CD4-positive, CD25-positive, alpha-beta regulatory T cell (primary cell): ENCODE measurements around the gene METTL26. TPM values are rescaled to one million over a fixed set of nuclear protein-coding genes. Genes with fewer than 3 reads are reported as not detected.

Source experiments
- ATAC-seq, 2 donors: fragments of 150-1000 bp; cut with Tn5 transposase; one replicate each; pipeline ENCODE4 v1.10.0; 2021; ENCODE audit warnings: low read depth in 2 of 2, moderate number of reproducible peaks in 2 of 2, moderate library complexity in 1 of 2
- DNase-seq, 3 donors: peaks; one replicate each; pipeline versions ENCODE4 v3.0.0 to v3.0.0-alpha.2; 2012 to 2022; ENCODE audit warnings: mixed read lengths in 1 of 3
- H3K27ac ChIP-seq: one replicate; pipeline ENCODE4 v1.7.0; 2013; ENCODE audit warnings: mild to moderate bottlenecking, low read length; ENCODE audit not compliant: insufficient read depth, poor library complexity, severe bottlenecking
- H3K27me3 ChIP-seq: one replicate; pipeline ENCODE4 v1.7.0; 2013; ENCODE audit warnings: low read length; ENCODE audit not compliant: control insufficient read depth, insufficient read depth
- H3K36me3 ChIP-seq: one replicate; pipeline ENCODE4 v1.7.0; 2013; ENCODE audit warnings: mild to moderate bottlenecking, low read length, moderate library complexity; ENCODE audit not compliant: control insufficient read depth, insufficient read depth
- H3K4me1 ChIP-seq: 2 replicates; pipeline ENCODE4 v1.7.0; 2013; ENCODE audit warnings: mild to moderate bottlenecking, low read length; ENCODE audit not compliant: insufficient read depth, control insufficient read depth, poor library complexity, severe bottlenecking
- H3K4me3 ChIP-seq: one replicate; pipeline ENCODE4 v1.7.0; 2013; ENCODE audit warnings: low read depth, mild to moderate bottlenecking, low read length, moderate library complexity
- H3K9me3 ChIP-seq, 2 experiments: 1 replicate in 1 of 2; 2 replicates in 1 of 2; pipeline ENCODE4 v1.7.0; 2013; ENCODE audit warnings: low read length in 2 of 2, mild to moderate bottlenecking in 1 of 2, moderate library complexity in 1 of 2; ENCODE audit not compliant: control insufficient read depth in 2 of 2
- H3K27ac Mint-ChIP-seq, 3 donors: one replicate each; pipeline ENCODE4 v1.8.0; 2020 to 2022; ENCODE audit warnings: mild to moderate bottlenecking in 3 of 3, mixed read lengths in 3 of 3, moderate library complexity in 2 of 3
- H3K27me3 Mint-ChIP-seq: one replicate; pipeline ENCODE4 v1.8.0; 2022; ENCODE audit warnings: mild to moderate bottlenecking, mixed read lengths
- H3K36me3 Mint-ChIP-seq: one replicate; pipeline ENCODE4 v1.8.0; 2020; ENCODE audit warnings: mixed read lengths
- H3K4me1 Mint-ChIP-seq, 4 donors: one replicate each; pipeline ENCODE4 v1.8.0; 2020 to 2022; ENCODE audit warnings: mixed read lengths in 4 of 4, mild to moderate bottlenecking in 1 of 4
- H3K4me3 Mint-ChIP-seq, 4 donors: one replicate each; pipeline ENCODE4 v1.8.0; 2020 to 2022; ENCODE audit warnings: mild to moderate bottlenecking in 4 of 4, mixed read lengths in 4 of 4, moderate library complexity in 3 of 4
- H3K9me3 Mint-ChIP-seq, 7 donors: one replicate each; pipeline ENCODE4 v1.8.0; 2020 to 2022; ENCODE audit warnings: mixed read lengths in 7 of 7, mild to moderate bottlenecking in 3 of 7, moderate library complexity in 2 of 7
- polyA plus RNA-seq, 4 donors: library from polyadenylated mRNA; unstranded; fragments of 300-500 nt; fragmentation: Illumina TruSeq; gene quantifications; one replicate each; pipeline ENCODE4 v1.2.3, GENCODE V29; 2021
- total RNA-seq: library from RNA; stranded (reverse); gene quantifications from one replicate; pipeline ENCODE4 v1.2.3, GENCODE V29; 2022

METTL26 gene
- total and polyA plus RNA-seq, 5 donors from 2014 or later: 45.3 to 133 (median 83.4) TPM

- peaks cover 0 to 57% (median 16%) of the 10 kb centered on the region in 4 donors for H3K4me1 Mint-ChIP-seq
- H3K27me3 Mint-ChIP-seq: peaks cover 6% of the 10 kb centered on the region
- Histone ChIP-seq H3K27ac (no peak overlapping the region), H3K9me3 (no peaks in the 10 kb centered on the region), H3K4me1 (peaks cover 33% of the 10 kb centered on the region), H3K4me3 (peak overlapping the region; percentile 51), H3K27me3 (no peaks in the 10 kb centered on the region), H3K36me3 (no peaks in the 10 kb centered on the region)
- peak overlapping the region; percentile 64 to 93 (median 90) for H3K4me3 Mint-ChIP-seq
- DNase-seq: no peak
- H3K27ac Mint-ChIP-seq: peak overlapping the region; percentile 85 to 92 (median 85)
- H3K36me3 Mint-ChIP-seq: peaks cover 5% of the 10 kb centered on the region
- ATAC-seq: no peak
- no peaks in the 10 kb centered on the region for H3K9me3 Mint-ChIP-seq
Observed at GRCh38 chr16:590188-590814, 45.8 kb downstream of the METTL26 start.

DNA sequence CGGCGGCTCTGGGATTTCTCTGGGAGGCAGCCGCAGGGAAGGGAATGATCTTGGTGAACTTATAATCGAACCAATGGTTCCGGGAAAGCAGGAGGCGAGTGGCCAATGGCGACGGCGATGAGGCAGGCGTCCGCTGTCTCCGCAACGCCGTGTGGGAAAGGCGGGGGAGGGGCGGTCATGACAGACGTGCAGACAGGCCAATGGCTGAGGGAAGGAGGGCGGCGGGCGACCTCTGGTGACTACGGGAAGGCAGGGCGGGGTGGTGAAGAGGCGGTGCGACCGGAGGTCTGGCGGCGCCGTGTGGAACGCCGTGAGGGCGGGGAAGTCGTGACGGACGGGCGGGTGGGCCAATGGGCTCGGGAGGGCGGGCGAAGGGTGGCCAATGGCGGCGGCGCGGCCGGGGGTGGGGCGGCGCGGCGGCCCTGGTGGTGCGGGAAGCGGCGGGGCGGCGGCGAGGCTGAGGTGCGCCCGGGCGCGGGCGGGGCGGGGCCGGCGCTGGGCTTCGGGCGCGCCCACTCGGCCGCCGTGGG, 46.4 kb downstream of the METTL26 start, which contains the start of gene RAB40C:
Gene RAB40C (plus strand): TSS at position 409 of the 530 bp plus-strand sequence. CDS start 226 bp downstream, outside the sequence.
- H3K27me3 Mint-ChIP-seq: peaks cover 6% of the 10 kb centered on the region
- DNase-seq (peak; percentile 98 to 99 (median 99)), ATAC-seq (peak; percentile 86 to 87)
- H3K4me3 Mint-ChIP-seq: peak within 1 kb of the TSS; percentile 93 to 99 (median 99)
- Histone ChIP-seq H3K36me3 (no peaks in the 10 kb centered on the region), H3K4me3 (peak within 1 kb of the TSS; percentile 66), H3K9me3 (no peaks in the 10 kb centered on the region), H3K27ac (peak within 1 kb of the TSS; percentile 92), H3K4me1 (peaks cover 33% of the 10 kb centered on the region), H3K27me3 (no peaks in the 10 kb centered on the region)
- peaks cover 0 to 54% (median 16%) of the 10 kb centered on the region in 4 donors for H3K4me1 Mint-ChIP-seq
- H3K36me3 Mint-ChIP-seq: peaks cover 5% of the 10 kb centered on the region
- H3K9me3 Mint-ChIP-seq: no peaks in the 10 kb centered on the region
- peak within 1 kb of the TSS; percentile 96 to 99 (median 98) for H3K27ac Mint-ChIP-seq

DNA sequence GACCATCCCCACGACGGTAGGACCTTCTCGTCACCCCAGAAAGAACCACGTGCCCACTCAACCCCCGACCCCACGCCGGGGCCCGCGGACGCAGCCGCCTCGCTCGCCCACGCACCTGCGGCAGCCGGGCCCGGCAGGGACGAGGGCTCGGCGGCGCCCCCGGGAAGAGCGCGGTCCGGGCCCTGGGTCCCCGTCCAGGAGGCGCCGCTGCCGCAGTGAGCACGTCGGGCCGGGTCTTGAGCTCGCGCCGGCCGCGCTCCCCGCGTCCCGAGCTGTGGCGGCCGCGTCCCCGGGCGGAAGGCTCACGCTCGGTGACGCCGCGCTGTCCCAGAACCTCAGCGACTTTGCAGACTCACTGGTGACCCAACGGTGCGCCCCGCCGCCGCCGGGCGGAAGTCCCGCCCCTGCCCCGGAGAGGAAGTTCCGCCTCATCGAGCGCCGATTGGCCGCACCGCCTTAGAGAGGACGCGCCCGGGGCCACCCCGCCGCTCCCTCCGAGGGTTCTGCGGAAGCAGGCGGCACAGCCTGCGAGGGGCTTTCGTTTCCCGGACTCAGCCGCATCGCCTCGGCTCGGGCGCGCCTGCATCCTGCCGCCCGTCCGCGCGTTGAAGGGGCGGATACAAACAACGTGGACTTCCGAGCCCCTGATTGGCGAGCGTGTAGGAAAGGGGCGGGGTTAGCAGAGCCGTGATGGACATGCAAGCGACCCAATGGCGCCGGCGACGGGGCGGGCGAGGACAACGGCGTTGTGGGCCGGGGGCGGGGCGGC, 47.0 kb downstream of the METTL26 start:
- Mint-ChIP-seq H3K36me3 (peaks cover under 1% of the 10 kb centered on the region), H3K27me3 (peaks cover 6% of the 10 kb centered on the region), H3K4me3 (peak overlapping the region; percentile 93 to 99 (median 99)), H3K4me1 (peaks cover 0 to 49% (median 15%) of the 10 kb centered on the region in 4 donors), H3K9me3 (no peaks in the 10 kb centered on the region), H3K27ac (peak overlapping the region; percentile 96 to 99 (median 98))
- Histone ChIP-seq H3K4me1 (peaks cover 33% of the 10 kb centered on the region), H3K4me3 (peak overlapping the region; percentile 70), H3K36me3 (no peaks in the 10 kb centered on the region), H3K9me3 (no peaks in the 10 kb centered on the region), H3K27me3 (no peaks in the 10 kb centered on the region), H3K27ac (peak overlapping the region; percentile 92)
- DNase-seq: peak; percentile 96 to 99 (median 98)
- ATAC-seq: peak; percentile 73

GRCh38 chr16:588639-588888, 47.5 kb downstream of the METTL26 start:
- H3K36me3 Mint-ChIP-seq: no peaks in the 10 kb centered on the region
- Histone ChIP-seq H3K36me3 (no peaks in the 10 kb centered on the region), H3K27ac (peak overlapping the region; percentile 92), H3K27me3 (no peaks in the 10 kb centered on the region), H3K4me1 (peaks cover 33% of the 10 kb centered on the region), H3K4me3 (peak overlapping the region; percentile 70), H3K9me3 (no peaks in the 10 kb centered on the region)
- H3K4me1 Mint-ChIP-seq: peaks cover 0 to 46% (median 14%) of the 10 kb centered on the region in 4 donors
- ATAC-seq (peak; percentile 10 to 11), DNase-seq (peak; percentile 48 to 75 (median 68))
- peak overlapping the region; percentile 93 to 96 (median 94) for H3K4me3 Mint-ChIP-seq
- peak overlapping the region; percentile 94 to 98 (median 96) for H3K27ac Mint-ChIP-seq
- peaks cover 6% of the 10 kb centered on the region for H3K27me3 Mint-ChIP-seq
- H3K9me3 Mint-ChIP-seq: no peaks in the 10 kb centered on the region

DNA sequence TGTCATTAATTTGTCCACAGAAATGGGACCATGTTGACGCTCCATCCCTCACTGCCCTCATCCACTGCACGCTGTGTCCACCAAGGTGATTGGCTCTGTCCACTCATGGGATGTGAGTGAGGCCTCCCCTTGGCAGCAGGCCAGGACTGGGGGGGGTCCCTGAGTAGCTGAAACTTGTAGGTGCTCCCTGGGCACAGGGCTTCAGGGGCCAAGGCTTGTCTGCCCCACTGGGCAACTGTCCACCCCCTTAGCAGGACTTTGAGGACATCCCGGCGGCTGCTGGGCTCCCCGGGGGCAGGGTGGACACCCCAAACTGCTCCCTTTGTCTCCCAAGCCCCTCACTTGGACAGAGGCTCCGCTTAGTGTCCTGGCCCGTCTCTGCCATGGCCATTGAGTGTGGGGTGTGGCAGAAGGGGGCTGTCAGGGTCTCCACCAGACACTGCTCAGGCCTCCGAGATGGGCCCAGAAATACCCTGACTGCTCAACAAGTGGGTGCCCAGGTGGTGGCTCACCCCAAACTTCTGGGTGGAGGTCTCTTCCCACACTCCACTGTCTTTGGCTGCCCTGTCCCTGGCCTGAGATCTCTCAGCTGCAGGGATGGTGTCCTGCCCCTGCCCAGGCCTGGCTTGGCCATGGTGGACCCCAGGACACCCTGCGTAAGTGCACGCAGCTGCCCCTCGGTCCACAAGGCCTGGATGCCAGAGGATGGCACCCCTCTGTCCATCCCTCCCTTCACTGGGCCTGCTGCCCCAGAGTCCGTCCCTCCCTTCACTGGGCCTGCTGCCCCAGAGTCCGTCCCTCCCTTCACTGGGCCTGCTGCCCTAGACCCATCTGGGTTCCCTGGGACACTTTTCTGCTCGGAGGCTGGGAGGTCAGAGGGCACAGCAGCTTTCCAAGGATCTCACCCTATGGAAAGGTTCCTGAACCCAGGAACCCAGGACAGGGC, 49.2 kb downstream of the METTL26 start:
- H3K4me1 ChIP-seq: peaks cover 31% of the 10 kb centered on the region
- H3K9me3 ChIP-seq: no peaks in the 10 kb centered on the region
- H3K27me3 ChIP-seq: no peaks in the 10 kb centered on the region
- DNase-seq (no peak), ATAC-seq (no peak)
- peaks cover 6% of the 10 kb centered on the region for H3K27me3 Mint-ChIP-seq
- no peak overlapping the region for H3K27ac Mint-ChIP-seq
- H3K27ac ChIP-seq: no peak overlapping the region
- H3K4me3 Mint-ChIP-seq: peak overlapping the region; percentile 93 to 96 (median 94)
- peaks cover 0 to 33% (median 10%) of the 10 kb centered on the region in 4 donors for H3K4me1 Mint-ChIP-seq
- H3K9me3 Mint-ChIP-seq: no peaks in the 10 kb centered on the region
- no peaks in the 10 kb centered on the region for H3K36me3 ChIP-seq
- H3K4me3 ChIP-seq: no peak overlapping the region
- no peaks in the 10 kb centered on the region for H3K36me3 Mint-ChIP-seq

GRCh38 chr16:586047-586644, 50.0 kb downstream of the METTL26 start:
- no peak for ATAC-seq
- Histone ChIP-seq H3K36me3 (no peaks in the 10 kb centered on the region), H3K9me3 (no peaks in the 10 kb centered on the region), H3K4me3 (no peak overlapping the region), H3K27ac (no peak overlapping the region), H3K4me1 (peaks cover 25% of the 10 kb centered on the region), H3K27me3 (no peaks in the 10 kb centered on the region)
- H3K36me3 Mint-ChIP-seq: no peaks in the 10 kb centered on the region
- H3K4me1 Mint-ChIP-seq: peaks cover 0 to 25% (median 7%) of the 10 kb centered on the region in 4 donors
- H3K27ac Mint-ChIP-seq: peak overlapping the region in 2 of 3 donors; percentile 20 to 80
- no peaks in the 10 kb centered on the region for H3K9me3 Mint-ChIP-seq
- H3K27me3 Mint-ChIP-seq: peaks cover 6% of the 10 kb centered on the region
- DNase-seq: no peak
- H3K4me3 Mint-ChIP-seq: peak overlapping the region in 1 of 4 donors; percentile 88

GRCh38 chr16:585351-585750, 50.8 kb downstream of the METTL26 start:
- H3K4me3 ChIP-seq: no peak overlapping the region
- Mint-ChIP-seq H3K27me3 (peaks cover 6% of the 10 kb centered on the region), H3K4me3 (peak overlapping the region in 2 of 4 donors; percentile 60 to 88), H3K27ac (peak overlapping the region in 1 of 3 donors; percentile 20), H3K9me3 (no peaks in the 10 kb centered on the region), H3K36me3 (no peaks in the 10 kb centered on the region), H3K4me1 (peaks cover 0 to 18% (median 3%) of the 10 kb centered on the region in 4 donors)
- no peak overlapping the region for H3K27ac ChIP-seq
- DNase-seq: no peak
- H3K36me3 ChIP-seq: no peaks in the 10 kb centered on the region
- no peak for ATAC-seq
- H3K27me3 ChIP-seq: no peaks in the 10 kb centered on the region
- H3K4me1 ChIP-seq: peaks cover 17% of the 10 kb centered on the region
- no peaks in the 10 kb centered on the region for H3K9me3 ChIP-seq
